Fibroblast of lung (primary cell): ENCODE measurements around the gene P2RX1.

Source experiments
- CTCF ChIP-seq, 2 donors: IDR thresholded peaks in 1 of 2; conservative IDR thresholded peaks in 1 of 2; 1 replicate in 1 of 2; 2 replicates in 1 of 2; pipeline ENCODE4 v1.5.1; 2011 to 2012; ENCODE audit warnings: low read length in 2 of 2, control low read depth in 1 of 2, inconsistent platforms in 1 of 2, low read depth in 1 of 2, mild to moderate bottlenecking in 1 of 2
- EZH2 ChIP-seq: IDR thresholded peaks from 2 replicates; pipeline ENCODE4 v1.5.1; 2012; ENCODE audit warnings: low read length, control low read depth, mild to moderate bottlenecking; ENCODE audit errors: missing control alignments

GRCh38 chr17:3896108-3896967 lies 19.9 kb downstream of the P2RX1 start:
- TF ChIP-seq EZH2 (no peak), CTCF (conservative IDR thresholded peaks at IDR 0.05 in 1 of 2, IDR thresholded peaks at IDR 0.05 in 1 of 2; ENCODE audit: low read depth in 1 of 2, low read length in 2 of 2) (no peak)
